ENCODE data around the gene PRDM13. TPM values are rescaled to one million over a fixed set of nuclear protein-coding genes. Genes with fewer than 3 reads are reported as not detected.

The PRDM13 gene
- total and polyA plus RNA-seq, 10 of the 15 experiments (the other 5 are each of a cell fraction or from before 2014, with no cell fraction given), result 0.02 to 0.15 (median 0.03) TPM; not detected in 6

GRCh38 chr6:99560668-99561067, 46.0 kb upstream of the PRDM13 start:
- ATAC-seq (peak; percentile 35), DNase-seq (ENCODE audit: low read depth, low spot score) (no peak), FAIRE-seq (peak; percentile 7)
- TF ChIP-seq SIN3A (IDR thresholded peaks at IDR 0.05; ENCODE audit: low read depth, low read length) (no peak), ESRRA (IDR thresholded peaks at IDR 0.05; ENCODE audit: low read length) (no peak), GABPA (IDR thresholded peaks at IDR 0.05; ENCODE audit: low read depth) (no peak), SUZ12 (IDR thresholded peaks at IDR 0.05; ENCODE audit: unreplicated experiment) (no peak), MEF2B (IDR thresholded peaks at IDR 0.05; ENCODE audit: partially characterized antibody, poor library complexity, severe bottlenecking) (no peak), SUPT20H (IDR thresholded peaks at IDR 0.05; ENCODE audit: borderline replicate concordance, control insufficient read depth, low read depth, low read length) (no peak), POU2F2 (IDR thresholded peaks at IDR 0.05; ENCODE audit: borderline replicate concordance, low read depth, low read length) (no peak), NFYB (IDR thresholded peaks at IDR 0.05; ENCODE audit: insufficient read depth, low read depth, low read length) (no peak), SMARCA5 (IDR thresholded peaks at IDR 0.05) (no peak), IKZF1 (conservative IDR thresholded peaks at IDR 0.05) (no peak), MTA2 (IDR thresholded peaks at IDR 0.05; ENCODE audit: low read depth) (no peak), TARDBP (IDR thresholded peaks at IDR 0.05; ENCODE audit: borderline replicate concordance) (no peak), MEF2A (IDR thresholded peaks at IDR 0.05; ENCODE audit: insufficient read depth, low read depth, low read length) (no peak), SREBF1 (IDR thresholded peaks at IDR 0.05; ENCODE audit: low read length) (no peak), IKZF2 (IDR thresholded peaks at IDR 0.05) (no peak), FOXM1 (IDR thresholded peaks at IDR 0.05; ENCODE audit: low read depth, low read length) (no peak)
- Histone ChIP-seq H3K79me2 (ENCODE audit: control insufficient read depth, insufficient read depth, low read length) (peaks cover 33% of the 10 kb centered on the region), H3K4me1 (ENCODE audit: control insufficient read depth, insufficient read depth, low read length) (no peaks in the 10 kb centered on the region), H3K9ac (ENCODE audit: control insufficient read depth, insufficient read depth, low read length) (no peak overlapping the region), H3K36me3 (ENCODE audit: control insufficient read depth in 2 of 2, insufficient read depth in 2 of 2, low read length in 1 of 2) (peaks cover 0 to 30% of the 10 kb centered on the region in 2 experiments; a peak in 3 of 4 replicates), H3K9me3 (replicated peaks; ENCODE audit: control insufficient read depth, insufficient read depth, low read length) (no peaks in the 10 kb centered on the region), H4K20me1 (ENCODE audit: control insufficient read depth, insufficient read depth) (no peaks in the 10 kb centered on the region), H3K27ac (ENCODE audit: control insufficient read depth, insufficient read depth) (no peak overlapping the region), H3K4me3 (no peak overlapping the region), H2AFZ (ENCODE audit: control insufficient read depth, low read depth, low read length) (no peak overlapping the region), H3K27me3 (replicated peaks in 1 of 2; ENCODE audit: control insufficient read depth in 2 of 2, insufficient read depth in 2 of 2, low read length in 1 of 2) (no peaks in the 10 kb centered on the region), H3K4me2 (ENCODE audit: control insufficient read depth, insufficient read depth) (no peak overlapping the region)
- intact Hi-C loops (cut with micrococcal nuclease; ENCODE audit: unreplicated experiment) (no loop called here), in situ Hi-C loops (cut with MboI) (no loop called here)
- ChIA-PET CTCF (no interaction called here), POLR2A (no interaction called here), RAD21 (ENCODE audit: unreplicated experiment) (no interaction called here), SMC1A (ENCODE audit: uncharacterized antibody, unreplicated experiment) (interaction anchor here (1.6 kb wide), 1 partner anchor 23 kb away, joined by 3 read pairs; no protein-coding TSS in a partner anchor)
- BruUV-seq (replicated peaks), result no TSS peak
- WGBS (ENCODE audit: insufficient coverage, insufficient replicate concordance, low lambda C conversion rate, missing lambda C conversion rate), result 97% methylated on average over 4 of the region's 4 CpGs

Data from GM12878 (cell line).